Activated CD4-positive, alpha-beta T cell treated with anti-CD3 and anti-CD28 coated beads, Interleukin-2, amount 50 U/mL, for 4 hours (primary cell): Measurements from ENCODE around the gene LAMTOR2.
"Not testable (repeated sequence)": the region's sequence is repeated elsewhere in the genome, so short reads cannot be mapped to it uniquely, and the experiment has no call there.

Experiments
- DNase-seq, 2 experiments: peaks; one replicate each; pipeline ENCODE4 v3.0.0-alpha.2; 2020

LAMTOR2 gene

GRCh38 chr1:156054500-156055280, at the start of gene LAMTOR2:
Gene LAMTOR2 (plus strand): TSS chr1:156054782. CDS start chr1:156054890, 108 bp downstream.
- peak; percentile 96 to 97 for DNase-seq

GRCh38 chr1:156004843-156005584, 49.6 kb upstream of the LAMTOR2 start:
- no peak for DNase-seq

DNA sequence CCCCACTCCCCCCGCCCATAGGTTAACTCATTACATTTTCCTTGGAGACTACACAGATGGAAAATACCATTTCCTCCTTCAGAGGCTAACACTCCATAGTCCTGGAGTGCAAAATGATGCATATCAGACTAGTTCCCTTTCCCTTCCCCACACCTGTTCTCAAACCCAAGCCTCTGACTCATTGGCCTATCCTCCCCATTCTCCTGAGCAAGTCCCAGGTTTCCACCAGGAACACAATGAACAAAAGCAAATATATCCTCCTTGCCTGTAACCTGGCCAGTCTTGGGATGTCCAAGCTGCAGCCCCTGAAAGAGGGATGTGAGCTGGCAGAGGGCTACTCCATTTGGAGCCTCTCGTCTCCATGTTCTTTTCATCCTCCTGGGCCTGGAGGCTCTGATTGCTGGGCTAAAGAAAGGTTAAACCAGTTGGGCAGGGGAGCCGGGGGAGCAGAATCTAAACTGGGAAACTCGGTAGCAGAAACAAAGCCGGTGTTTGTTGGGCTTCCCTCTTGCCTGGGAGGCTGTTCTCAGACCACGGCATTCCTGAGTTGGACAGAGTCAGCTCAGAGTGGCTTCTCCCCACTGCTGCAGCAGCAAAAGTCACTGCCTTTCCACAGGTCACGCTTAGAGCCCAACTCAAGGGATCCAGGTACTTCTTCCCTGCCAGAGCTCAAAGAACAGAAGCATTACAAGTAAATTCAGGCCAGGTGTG, 47.8 kb upstream of the LAMTOR2 start:
- DNase-seq, result no peak

GRCh38 chr1:156009404-156009803, 45.2 kb upstream of the LAMTOR2 start:
- DNase-seq, result no peak

- DNase-seq, result no peak
Measured at GRCh38 chr1:156012051-156012817, 42.3 kb upstream of the LAMTOR2 start.

GRCh38 chr1:156014829-156015228, 39.8 kb upstream of the LAMTOR2 start:
- no peak for DNase-seq

GRCh38 chr1:156019946-156020292, 34.7 kb upstream of the LAMTOR2 start:
- no peak for DNase-seq

DNA sequence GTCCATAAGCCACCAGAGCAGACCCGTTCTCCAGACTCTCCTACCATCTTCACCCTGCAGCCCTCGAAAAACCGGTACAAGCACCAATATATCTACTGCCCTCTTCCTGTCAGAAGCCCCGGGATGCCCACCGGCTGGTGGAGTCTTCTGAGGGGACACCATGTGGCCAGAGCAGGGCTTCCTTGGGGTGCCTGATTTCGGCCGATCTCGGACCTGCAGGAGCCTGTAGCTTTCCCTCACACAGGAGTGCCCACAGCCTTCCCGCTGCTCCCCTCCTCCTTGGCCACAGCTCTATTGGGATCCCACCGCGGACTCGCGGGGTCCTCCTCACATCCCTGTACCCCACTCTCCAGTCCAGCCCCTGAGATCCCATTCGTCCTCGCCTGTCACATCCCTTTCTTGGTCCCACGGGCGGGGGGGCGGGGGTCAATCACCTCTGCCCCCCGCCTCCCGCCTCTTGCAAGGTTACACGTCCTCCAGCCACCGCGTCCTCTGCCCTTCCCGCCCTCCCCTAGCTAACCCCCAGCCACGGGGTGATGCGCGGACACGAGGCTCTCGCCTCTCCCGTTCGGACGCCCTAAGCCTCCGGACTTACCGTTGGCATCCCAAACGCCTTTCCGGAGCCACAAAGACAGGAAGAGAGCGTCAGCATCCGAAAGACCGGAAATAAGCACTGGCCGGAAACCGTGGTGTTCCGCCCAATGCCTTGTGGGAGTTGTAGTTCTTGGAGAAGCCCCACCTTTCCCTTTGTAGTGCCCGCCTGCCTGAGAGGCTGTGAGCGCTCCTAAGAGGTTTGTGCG, 34.1 kb upstream of the LAMTOR2 start, which contains the start of gene SSR2:
SSR2 (minus strand) TSS at position 659 of the 800 bp plus-strand sequence. CDS start 784 bp downstream, outside the sequence.
- DNase-seq, result peak; percentile 75 to 77

DNA sequence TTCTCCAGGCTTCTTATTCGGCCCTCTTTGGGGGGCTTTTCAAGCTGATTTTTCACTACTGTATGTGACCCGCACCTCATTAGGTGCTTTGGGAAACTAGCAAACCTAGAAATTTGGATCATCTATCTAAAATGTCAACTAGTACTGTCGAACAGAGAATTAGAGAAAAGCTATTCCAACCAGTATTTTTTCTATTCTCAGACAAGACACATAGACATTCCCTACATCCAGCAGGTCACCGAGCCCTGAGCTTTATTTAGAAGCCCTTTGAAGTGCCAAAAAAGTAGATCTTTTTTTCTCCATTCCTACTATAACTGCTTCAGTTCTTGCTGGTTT, 33.5 kb upstream of the LAMTOR2 start:
- no peak for DNase-seq

DNA sequence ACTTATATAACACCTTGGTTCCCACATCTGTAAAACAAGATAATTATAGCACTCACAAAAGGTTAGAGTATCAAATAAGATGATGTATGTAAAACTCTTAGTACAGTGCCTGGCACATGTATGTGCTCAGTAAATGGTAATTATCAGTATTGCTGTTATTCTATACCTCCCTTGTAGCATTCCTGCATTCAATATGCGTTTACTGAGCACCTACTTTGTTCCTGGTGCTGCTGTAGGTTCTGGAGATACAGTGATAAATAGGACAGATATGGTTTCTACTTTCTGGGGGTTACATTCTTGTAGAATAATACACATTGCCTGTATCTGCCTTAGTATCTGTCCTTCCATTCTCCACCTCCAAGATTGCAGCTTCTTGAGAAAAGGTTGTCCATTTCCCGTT, 32.6 kb upstream of the LAMTOR2 start:
- no peak for DNase-seq

GRCh38 chr1:156024801-156025200, 29.8 kb upstream of the LAMTOR2 start:
- DNase-seq, result no peak

- DNase-seq, result peak in 1 of 2 experiments; percentile 12
Measured at GRCh38 chr1:156025876-156026275, 28.7 kb upstream of the LAMTOR2 start.

GRCh38 chr1:156026588-156026987, 28.0 kb upstream of the LAMTOR2 start:
- DNase-seq, result no peak

DNA sequence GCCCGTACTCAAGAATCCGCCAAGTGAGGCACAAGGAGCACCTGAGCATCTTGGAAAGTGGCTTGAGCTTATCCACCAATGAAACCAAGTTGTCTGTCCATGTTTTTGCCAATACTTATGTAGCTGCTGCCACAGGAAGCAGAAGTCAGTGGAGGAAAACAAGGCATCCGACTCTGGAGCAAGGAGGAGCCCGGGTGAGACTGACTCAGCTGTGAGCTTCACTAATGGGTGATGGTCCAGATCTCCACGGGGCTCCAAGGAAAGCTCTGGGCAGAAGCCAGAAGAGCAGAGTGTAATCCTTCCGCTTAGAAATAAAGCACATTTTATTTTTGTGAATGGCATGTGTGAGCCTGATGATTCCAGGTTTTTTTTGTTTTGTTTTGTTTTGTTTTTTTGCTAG, 21.6 kb upstream of the LAMTOR2 start:
- no peak for DNase-seq

GRCh38 chr1:156034991-156035390, 19.6 kb upstream of the LAMTOR2 start:
- not testable (repeated sequence) for DNase-seq

DNA sequence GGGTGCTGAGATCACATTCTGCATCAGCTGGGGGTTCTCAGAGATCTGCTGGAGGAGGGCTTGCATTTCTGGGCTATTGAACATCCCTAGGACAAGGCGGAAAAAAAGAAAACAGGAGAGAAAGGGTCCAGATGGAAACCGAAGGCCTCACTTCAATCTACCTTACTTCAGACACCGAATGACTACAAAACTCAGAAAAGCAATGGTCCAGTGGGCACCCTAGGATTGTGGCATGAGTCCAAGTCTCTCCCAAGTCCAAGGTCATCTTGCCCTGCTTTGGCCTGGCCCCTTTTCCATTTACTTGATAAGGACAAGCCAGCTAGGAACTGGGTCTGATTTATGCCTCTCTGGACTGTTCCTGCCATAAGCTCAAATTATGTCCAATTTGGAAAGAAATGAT, 11.8 kb upstream of the LAMTOR2 start:
- DNase-seq, result no peak

GRCh38 chr1:156045076-156045475, 9.5 kb upstream of the LAMTOR2 start:
- DNase-seq, result no peak

- no peak for DNase-seq
Measured at GRCh38 chr1:156048663-156049258, 5.8 kb upstream of the LAMTOR2 start.

GRCh38 chr1:156050376-156050775, 4.2 kb upstream of the LAMTOR2 start:
- no peak for DNase-seq

- no peak for DNase-seq
Measured at GRCh38 chr1:156051011-156051725, 3.4 kb upstream of the LAMTOR2 start.
